DOHH2 (cell line): ENCODE measurements around the gene PAFAH2.

ENCODE experiments used
- H3F3A ChIP-seq: fragments of 200-600 bp; sonication (generic), shearing (Covaris generic); 2 replicates; pipeline ENCODE4 v1.6.0; 2016; ENCODE audit warnings: antibody characterized with exemption, mild to moderate bottlenecking; ENCODE audit not compliant: control insufficient read depth, insufficient read depth
- H3K27ac ChIP-seq: fragments of 200-600 bp; sonication (generic); 2 replicates; pipeline ENCODE4 v1.5.1; 2014; ENCODE audit warnings: low read depth, mild to moderate bottlenecking, low read length, moderate library complexity
- H3K27me3 ChIP-seq: fragments of 200-600 bp; sonication (generic); 2 replicates; pipeline ENCODE4 v1.6.1; 2014; ENCODE audit warnings: mild to moderate bottlenecking, low read length, mixed read lengths; ENCODE audit not compliant: control insufficient read depth
- H3K36me3 ChIP-seq: fragments of 200-600 bp; sonication (generic); 2 replicates; pipeline ENCODE4 v1.6.1; 2014; ENCODE audit warnings: mild to moderate bottlenecking, low read length, moderate library complexity, mixed read lengths; ENCODE audit not compliant: control insufficient read depth
- H3K4me1 ChIP-seq: fragments of 200-600 bp; sonication (generic); 2 replicates; pipeline ENCODE4 v1.6.1; 2014; ENCODE audit warnings: mild to moderate bottlenecking, low read length, mixed read lengths; ENCODE audit not compliant: control insufficient read depth
- H3K4me2 ChIP-seq: fragments of 200-600 bp; sonication (generic); 2 replicates; pipeline ENCODE4 v1.6.0; 2014; ENCODE audit warnings: mild to moderate bottlenecking, low read length, moderate library complexity
- H3K4me3 ChIP-seq: fragments of 200-600 bp; sonication (generic); 2 replicates; pipeline ENCODE4 v1.5.1; 2014; ENCODE audit warnings: mild to moderate bottlenecking, low read length, mixed read lengths
- H3K79me2 ChIP-seq: fragments of 200-600 bp; sonication (generic); 2 replicates; pipeline ENCODE4 v1.6.1; 2014; ENCODE audit warnings: mild to moderate bottlenecking, low read length, mixed read lengths; ENCODE audit not compliant: control insufficient read depth
- H3K9me2 ChIP-seq: fragments of 200-600 bp; sonication (generic); replicated peaks from 2 replicates; pipeline ENCODE4 v1.6.1; 2014; ENCODE audit warnings: mild to moderate bottlenecking, low read length, mixed read lengths; ENCODE audit not compliant: control insufficient read depth
- H3K9me3 ChIP-seq: fragments of 200-600 bp; sonication (generic); 2 replicates; pipeline ENCODE4 v1.6.1; 2014; ENCODE audit warnings: antibody characterized with exemption, low read length, mixed read lengths; ENCODE audit not compliant: control insufficient read depth, insufficient read depth
- H4K20me1 ChIP-seq: fragments of 200-600 bp; sonication (generic); 2 replicates; pipeline ENCODE4 v1.6.0; 2014; ENCODE audit warnings: low read depth, mild to moderate bottlenecking, antibody characterized with exemption, low read length, moderate library complexity; ENCODE audit not compliant: control insufficient read depth, insufficient read depth
- EZH2phosphoT487 ChIP-seq: fragments of 200-600 bp; sonication (generic); IDR thresholded peaks from 2 replicates; pipeline ENCODE4 v1.6.1; 2017; ENCODE audit warnings: borderline replicate concordance, mild to moderate bottlenecking, antibody characterized with exemption, low read length, moderate library complexity, mixed read lengths
- TF ChIP-seq, protein P1 (sequence below): fragments of 200-600 bp; sonication (generic); IDR thresholded peaks from one replicate; pipeline ENCODE4 v1.5.1; 2014; ENCODE audit warnings: antibody characterized with exemption, mild to moderate bottlenecking, low read depth, low read length; ENCODE audit not compliant: poor library complexity, severe bottlenecking

Gene PAFAH2

GRCh38 chr1:26016258-26016952, 18.5 kb upstream of the PAFAH2 start:
- Histone ChIP-seq H3K4me3 (no peak overlapping the region), H4K20me1 (no peaks in the 10 kb centered on the region), H3K9me2 (no peaks in the 10 kb centered on the region), H3K79me2 (no peaks in the 10 kb centered on the region), H3K27me3 (peaks cover 3% of the 10 kb centered on the region; the same call in 1 of the 2 replicates), H3K36me3 (no peaks in the 10 kb centered on the region), H3K9me3 (no peaks in the 10 kb centered on the region), H3F3A (no peaks in the 10 kb centered on the region), H3K4me1 (no peaks in the 10 kb centered on the region), H3K4me2 (no peak overlapping the region), H3K27ac (no peak overlapping the region)
- TF ChIP-seq, protein P1, sequence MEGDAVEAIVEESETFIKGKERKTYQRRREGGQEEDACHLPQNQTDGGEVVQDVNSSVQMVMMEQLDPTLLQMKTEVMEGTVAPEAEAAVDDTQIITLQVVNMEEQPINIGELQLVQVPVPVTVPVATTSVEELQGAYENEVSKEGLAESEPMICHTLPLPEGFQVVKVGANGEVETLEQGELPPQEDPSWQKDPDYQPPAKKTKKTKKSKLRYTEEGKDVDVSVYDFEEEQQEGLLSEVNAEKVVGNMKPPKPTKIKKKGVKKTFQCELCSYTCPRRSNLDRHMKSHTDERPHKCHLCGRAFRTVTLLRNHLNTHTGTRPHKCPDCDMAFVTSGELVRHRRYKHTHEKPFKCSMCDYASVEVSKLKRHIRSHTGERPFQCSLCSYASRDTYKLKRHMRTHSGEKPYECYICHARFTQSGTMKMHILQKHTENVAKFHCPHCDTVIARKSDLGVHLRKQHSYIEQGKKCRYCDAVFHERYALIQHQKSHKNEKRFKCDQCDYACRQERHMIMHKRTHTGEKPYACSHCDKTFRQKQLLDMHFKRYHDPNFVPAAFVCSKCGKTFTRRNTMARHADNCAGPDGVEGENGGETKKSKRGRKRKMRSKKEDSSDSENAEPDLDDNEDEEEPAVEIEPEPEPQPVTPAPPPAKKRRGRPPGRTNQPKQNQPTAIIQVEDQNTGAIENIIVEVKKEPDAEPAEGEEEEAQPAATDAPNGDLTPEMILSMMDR, result no peak
- no peak for TF ChIP-seq EZH2phosphoT487

DNA sequence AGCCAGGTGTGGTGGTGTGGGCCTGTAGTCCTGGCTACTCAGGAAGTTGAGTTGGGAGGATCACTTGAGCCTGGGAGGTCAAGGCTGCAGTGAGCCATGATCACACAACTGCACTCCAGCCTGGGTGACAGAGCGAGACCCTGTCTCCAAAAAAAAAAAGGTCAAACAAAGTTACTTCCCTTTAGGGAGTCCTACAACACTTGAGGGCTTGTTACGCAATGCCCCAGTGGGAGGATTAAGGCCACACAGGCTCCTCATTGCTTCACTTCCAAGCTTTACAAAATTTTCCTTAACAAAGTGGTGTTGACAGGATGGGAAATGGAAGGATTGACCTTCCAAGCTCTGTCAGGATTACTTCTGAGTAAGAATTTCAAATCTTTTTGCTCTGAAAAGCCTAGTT, 17.5 kb upstream of the PAFAH2 start:
- Histone ChIP-seq H3K9me3 (no peaks in the 10 kb centered on the region), H4K20me1 (no peaks in the 10 kb centered on the region), H3K79me2 (no peaks in the 10 kb centered on the region), H3K4me3 (no peak overlapping the region), H3K36me3 (no peaks in the 10 kb centered on the region), H3K4me2 (no peak overlapping the region), H3K4me1 (no peaks in the 10 kb centered on the region), H3F3A (no peaks in the 10 kb centered on the region), H3K27me3 (peaks cover 3% of the 10 kb centered on the region; the same call in 1 of the 2 replicates), H3K9me2 (no peaks in the 10 kb centered on the region), H3K27ac (no peak overlapping the region)
- TF ChIP-seq, protein P1, result no peak
- TF ChIP-seq EZH2phosphoT487, result no peak

GRCh38 chr1:26014179-26014578, 16.3 kb upstream of the PAFAH2 start:
- Histone ChIP-seq H3K4me2 (no peak overlapping the region), H3K4me1 (peaks cover 3% of the 10 kb centered on the region), H3K27ac (no peak overlapping the region), H3K4me3 (no peak overlapping the region), H3K36me3 (no peaks in the 10 kb centered on the region), H3K9me2 (no peaks in the 10 kb centered on the region), H4K20me1 (no peaks in the 10 kb centered on the region), H3K79me2 (no peaks in the 10 kb centered on the region), H3K9me3 (no peaks in the 10 kb centered on the region), H3K27me3 (no peaks in the 10 kb centered on the region), H3F3A (no peaks in the 10 kb centered on the region)
- TF ChIP-seq EZH2phosphoT487, result no peak
- TF ChIP-seq, protein P1, result no peak
